Liver (tissue), 3 donors: ENCODE measurements around the gene MEGF11.

Source experiments
- CTCF ChIP-seq: fragments of 150-350 bp; IDR thresholded peaks from 2 replicates; pipeline ENCODE4 v1.5.1; 2017; ENCODE audit warnings: improper control_type of control experiment, low read depth, low read length; ENCODE audit not compliant: missing input control
- GABPA ChIP-seq, 2 donors: IDR thresholded peaks in 1 of 2; conservative IDR thresholded peaks in 1 of 2; 2 replicates each; pipeline ENCODE4 v1.6.1; 2016; ENCODE audit warnings: antibody characterized with exemption in 2 of 2, mild to moderate bottlenecking in 1 of 2, moderate library complexity in 1 of 2
- JUND ChIP-seq, 2 donors: IDR thresholded peaks; 2 replicates each; pipeline ENCODE4 v1.6.1; 2016; ENCODE audit warnings: antibody characterized with exemption in 2 of 2
- MAX ChIP-seq: IDR thresholded peaks from 2 replicates; pipeline ENCODE4 v1.6.1; 2016; ENCODE audit warnings: antibody characterized with exemption
- REST ChIP-seq: IDR thresholded peaks from 2 replicates; pipeline ENCODE4 v1.6.1; 2016; ENCODE audit warnings: antibody characterized with exemption, mild to moderate bottlenecking
- TAF1 ChIP-seq: conservative IDR thresholded peaks from 2 replicates; pipeline ENCODE4 v1.6.1; 2016; ENCODE audit warnings: antibody characterized with exemption, mild to moderate bottlenecking
- ZBTB33 ChIP-seq: IDR thresholded peaks from 2 replicates; pipeline ENCODE4 v1.6.1; 2016; ENCODE audit warnings: antibody characterized with exemption
- donor health status: healthy.
- donor health status: healthy.

GRCh38 chr15:65936282-65936681, 317.3 kb downstream of the MEGF11 start:
- no peak for TF ChIP-seq CTCF
- no peak for TF ChIP-seq ZBTB33
- no peak for TF ChIP-seq MAX
- no peak for TF ChIP-seq GABPA (IDR thresholded peaks at IDR 0.05 in 1 of 2, conservative IDR thresholded peaks at IDR 0.05 in 1 of 2)
- no peak for TF ChIP-seq REST
- no peak for TF ChIP-seq TAF1
- TF ChIP-seq JUND (IDR thresholded peaks at IDR 0.05): no peak
